Muscle of leg (tissue), 16 donors: ENCODE results near the gene ASCL1. TPM values are rescaled to one million over a fixed set of nuclear protein-coding genes. Genes with fewer than 3 reads are reported as not detected.

Experiments
- DNase-seq: peaks from one replicate; pipeline ENCODE4 v3.0.0; 2013
- H3K27ac ChIP-seq: one replicate; pipeline ENCODE4 v1.5.1; 2013; ENCODE audit warnings: mild to moderate bottlenecking, low read length, control low read depth
- H3K27me3 ChIP-seq: one replicate; pipeline ENCODE4 v1.6.1; 2013; ENCODE audit warnings: low read length; ENCODE audit not compliant: control insufficient read depth, insufficient read depth
- H3K36me3 ChIP-seq: one replicate; pipeline ENCODE4 v1.6.1; 2013; ENCODE audit warnings: low read length; ENCODE audit not compliant: control insufficient read depth, insufficient read depth
- H3K4me1 ChIP-seq: one replicate; pipeline ENCODE4 v1.6.1; 2013; ENCODE audit warnings: low read length; ENCODE audit not compliant: control insufficient read depth, insufficient read depth
- H3K4me3 ChIP-seq: one replicate; pipeline ENCODE4 v1.5.1; 2013; ENCODE audit warnings: low read length, control low read depth
- H3K9me3 ChIP-seq: replicated peaks from 2 replicates; pipeline ENCODE4 v1.6.1; 2013; ENCODE audit warnings: low read depth, low read length; ENCODE audit not compliant: control insufficient read depth
- WGBS: methylation state at CpG from one replicate; pipeline ENCODE4 v1.1.5; 2013; ENCODE audit warnings: missing lambda C conversion rate; ENCODE audit not compliant: insufficient coverage; 5-methylcytosine and 5-hydroxymethylcytosine counted together
- long read RNA-seq, 11 donors: transcript quantifications; one replicate each; lab custom pipeline, GENCODE V29; 2026
- polyA plus RNA-seq, 8 donors: library from polyadenylated mRNA; unstranded; fragments of 120-200 nt; gene quantifications; one replicate each; pipeline versions ENCODE4 v1.2.1 to v1.2.3, GENCODE V29; 2013; ENCODE audit warnings: inconsistent platforms in 1 of 8, low replicate concordance in 1 of 8; ENCODE audit not compliant: insufficient read length in 8 of 8, insufficient read depth in 1 of 8
- total RNA-seq: library from RNA; stranded (reverse); fragments of 120-200 nt; gene quantifications from one replicate; pipeline ENCODE4 v1.2.4, GENCODE V29; 2013

The ASCL1 gene
- 0.04 TPM for total RNA-seq
- polyA plus RNA-seq, result under 1 TPM in 2 of 8 donors, not detected in 6; 0.07 to 0.28 TPM
- long read RNA-seq, donor 1, result 0 reads
- long read RNA-seq, donor 2, result 0 reads
- long read RNA-seq, donor 3, result 0 reads
- long read RNA-seq, donor 4, result 0 reads
- long read RNA-seq, donor 5, result 0 reads
- long read RNA-seq, donor 6, result 0 reads
- long read RNA-seq, donor 7, result 0 reads
- long read RNA-seq, donor 8, result 0 reads
- long read RNA-seq, donor 9, result 0 reads
- long read RNA-seq, donor 10, result 0 reads
- long read RNA-seq, donor 11, result 0 reads

- Histone ChIP-seq H3K27ac (no peak within 1 kb of the TSS), H3K36me3 (no peaks in the 10 kb centered on the region), H3K4me1 (peaks cover 13% of the 10 kb centered on the region), H3K27me3 (peaks cover 89% of the 10 kb centered on the region), H3K9me3 (no peaks in the 10 kb centered on the region), H3K4me3 (peak within 1 kb of the TSS; percentile 19)
- peak; percentile 47 for DNase-seq
- under 1% methylated on average over 21 of the region's 52 CpGs for WGBS
Observed at GRCh38 chr12:102957339-102958050, at the start of gene ASCL1. ASCL1 (plus strand) TSS chr12:102957674; CDS start chr12:102958245, 571 bp downstream.

- Histone ChIP-seq H3K4me3 (no peak overlapping the region), H3K27me3 (no peaks in the 10 kb centered on the region), H3K4me1 (no peaks in the 10 kb centered on the region), H3K9me3 (no peaks in the 10 kb centered on the region), H3K27ac (no peak overlapping the region), H3K36me3 (no peaks in the 10 kb centered on the region)
- DNase-seq, result no peak
- WGBS, result no CpG with 5 or more reads among the region's 4 CpGs
Observed at GRCh38 chr12:102907918-102908317, 49.6 kb upstream of the ASCL1 start.

GRCh38 chr12:102910137-102910536 is 47.3 kb upstream of the ASCL1 start:
- no peaks in the 10 kb centered on the region for H3K36me3 ChIP-seq
- no peaks in the 10 kb centered on the region for H3K9me3 ChIP-seq
- WGBS, result 58% methylated on average over 4 of the region's 7 CpGs
- no peaks in the 10 kb centered on the region for H3K4me1 ChIP-seq
- DNase-seq, result no peak
- no peak overlapping the region for H3K4me3 ChIP-seq
- no peak overlapping the region for H3K27ac ChIP-seq
- no peaks in the 10 kb centered on the region for H3K27me3 ChIP-seq

GRCh38 chr12:102910792-102911191 is 46.7 kb upstream of the ASCL1 start:
- H3K4me3 ChIP-seq, result no peak overlapping the region
- no peaks in the 10 kb centered on the region for H3K27me3 ChIP-seq
- WGBS, result 67% methylated on average over 1 of the region's 4 CpGs
- H3K9me3 ChIP-seq, result no peaks in the 10 kb centered on the region
- H3K4me1 ChIP-seq, result no peaks in the 10 kb centered on the region
- no peak for DNase-seq
- no peaks in the 10 kb centered on the region for H3K36me3 ChIP-seq
- H3K27ac ChIP-seq, result no peak overlapping the region

- H3K27ac ChIP-seq, result no peak overlapping the region
- H3K4me3 ChIP-seq, result no peak overlapping the region
- DNase-seq, result no peak
- WGBS, result no CpG with 5 or more reads among the region's 3 CpGs
- no peaks in the 10 kb centered on the region for H3K9me3 ChIP-seq
- no peaks in the 10 kb centered on the region for H3K4me1 ChIP-seq
- no peaks in the 10 kb centered on the region for H3K36me3 ChIP-seq
- no peaks in the 10 kb centered on the region for H3K27me3 ChIP-seq
Observed at GRCh38 chr12:102911320-102911719, 46.2 kb upstream of the ASCL1 start.

- no CpG with 5 or more reads among the region's 2 CpGs for WGBS
- no peaks in the 10 kb centered on the region for H3K4me1 ChIP-seq
Observed at GRCh38 chr12:102912258-102912657, 45.2 kb upstream of the ASCL1 start.

DNA sequence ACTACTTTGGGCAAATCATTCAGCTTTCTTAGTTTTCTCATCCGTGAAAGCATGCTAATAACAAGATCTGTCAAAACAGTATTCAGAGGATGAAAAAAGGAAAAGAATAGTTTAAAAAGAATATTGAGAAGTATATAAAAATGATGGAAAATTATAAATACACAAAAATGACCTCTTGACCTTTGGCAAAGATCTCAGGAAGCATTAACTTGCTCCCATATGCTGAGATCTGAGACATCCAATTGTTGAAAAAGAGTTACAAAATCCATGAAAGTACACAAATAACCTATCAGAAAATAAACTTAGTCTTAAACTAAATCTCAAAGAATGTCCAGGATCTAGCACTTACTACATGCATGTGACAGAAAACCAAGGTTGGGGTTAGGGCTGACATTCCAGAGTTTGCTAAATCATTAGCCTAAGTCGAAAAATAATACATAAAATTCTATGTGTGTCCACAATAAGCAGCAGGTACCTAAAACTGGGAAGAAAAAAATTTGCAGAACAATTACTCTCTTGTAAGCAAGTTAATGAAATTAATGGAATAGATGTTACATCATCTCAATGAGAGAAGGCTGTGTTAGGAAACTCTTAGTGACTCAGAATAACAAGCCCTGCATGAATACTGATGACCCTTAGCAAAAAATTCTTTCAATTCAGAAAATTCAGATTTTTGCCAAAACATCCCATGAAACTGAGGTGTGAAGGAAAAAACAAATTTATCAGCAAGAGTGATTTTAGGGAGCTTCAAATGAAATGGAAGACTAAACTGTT is 43.8 kb upstream of the ASCL1 start:
- no peak overlapping the region for H3K4me3 ChIP-seq
- H3K9me3 ChIP-seq, result no peaks in the 10 kb centered on the region
- DNase-seq, result no peak
- no peaks in the 10 kb centered on the region for H3K4me1 ChIP-seq
- no CpG with 5 or more reads among the region's 2 CpGs for WGBS
- H3K27me3 ChIP-seq, result peaks cover 8% of the 10 kb centered on the region
- H3K36me3 ChIP-seq, result no peaks in the 10 kb centered on the region
- no peak overlapping the region for H3K27ac ChIP-seq

More at GRCh38 chr12:102912258-102912657, 45.2 kb upstream of the ASCL1 start:
- H3K9me3 ChIP-seq, result no peaks in the 10 kb centered on the region
- peaks cover 4% of the 10 kb centered on the region for H3K27me3 ChIP-seq
- H3K4me3 ChIP-seq, result no peak overlapping the region
- no peak overlapping the region for H3K27ac ChIP-seq
- H3K36me3 ChIP-seq, result no peaks in the 10 kb centered on the region
- DNase-seq, result no peak

DNA sequence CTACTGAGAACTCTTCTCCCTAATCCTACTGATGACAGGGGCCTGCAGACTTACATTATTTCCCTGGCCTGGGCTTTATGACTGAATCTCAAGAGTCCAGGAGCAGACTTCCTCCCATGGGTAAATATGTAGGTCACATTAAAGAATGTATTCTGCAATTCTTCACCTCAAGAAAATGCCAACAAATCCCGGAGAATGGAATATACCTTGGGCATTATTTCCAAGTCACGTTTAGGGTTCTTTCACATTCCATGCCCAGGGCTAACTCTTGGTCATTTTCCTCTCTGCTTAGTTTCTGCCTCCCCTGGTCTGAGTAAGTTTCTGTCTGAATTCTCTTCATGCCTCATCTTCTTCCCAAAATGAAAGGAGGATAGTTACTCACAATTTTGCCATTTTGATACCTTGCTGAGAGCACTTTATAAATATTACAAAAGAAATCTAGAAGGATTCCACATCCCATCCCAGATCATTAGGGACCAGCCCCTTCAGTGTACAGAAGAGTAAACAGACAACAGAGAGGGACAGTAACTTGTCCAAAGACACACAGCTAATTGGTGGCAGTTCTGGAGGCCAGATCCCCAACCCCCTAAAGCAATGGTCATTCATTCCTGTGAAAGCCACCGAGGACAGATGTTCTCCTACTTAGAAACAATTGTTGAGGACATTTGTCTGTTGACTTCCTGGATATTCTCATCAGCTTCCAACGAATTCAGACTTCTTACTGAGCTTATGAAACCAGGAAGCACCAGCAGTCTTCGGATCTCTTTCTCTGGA is 41.0 kb upstream of the ASCL1 start:
- Histone ChIP-seq H3K36me3 (no peaks in the 10 kb centered on the region), H3K27me3 (peaks cover 8% of the 10 kb centered on the region), H3K4me3 (no peak overlapping the region), H3K4me1 (no peaks in the 10 kb centered on the region), H3K27ac (no peak overlapping the region), H3K9me3 (no peaks in the 10 kb centered on the region)
- no peak for DNase-seq
- 66% methylated on average over 5 of the region's 5 CpGs for WGBS

DNA sequence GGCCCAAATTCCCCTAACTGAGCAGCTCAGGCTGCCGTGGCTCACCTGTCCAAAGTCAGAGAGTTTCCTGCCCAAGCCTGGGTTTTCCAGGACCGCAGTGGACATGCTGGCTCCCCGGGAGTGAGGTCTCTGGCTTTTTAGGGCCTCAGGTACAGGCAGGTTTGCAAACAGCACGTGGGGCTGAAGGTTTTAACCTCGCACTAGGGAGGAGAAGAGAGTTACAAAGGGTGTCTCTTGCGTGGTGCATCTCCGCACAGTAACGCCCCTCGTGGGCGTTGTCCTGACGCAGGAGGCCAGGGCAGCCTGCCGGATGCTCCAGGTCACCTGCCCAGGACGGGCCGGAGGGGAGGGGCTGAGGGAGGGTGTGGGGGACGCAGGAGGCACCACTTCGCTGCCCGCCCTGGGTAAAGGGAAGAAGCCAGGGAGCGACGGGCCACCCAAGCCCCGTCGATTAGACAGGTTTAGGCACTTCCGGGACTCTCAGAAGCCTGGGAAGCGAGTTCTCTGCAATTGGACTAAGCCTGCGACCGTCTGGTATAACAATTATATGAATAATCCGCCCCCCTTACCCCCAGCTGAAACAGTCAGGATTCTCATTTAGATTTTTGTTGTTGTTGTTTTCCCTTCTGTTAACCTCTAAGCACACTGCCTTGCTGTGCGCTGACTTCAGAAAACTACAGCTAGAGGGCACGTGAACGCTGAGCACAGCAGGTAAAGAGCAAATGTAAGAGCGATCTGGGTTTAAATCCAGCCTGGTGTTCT is 40.3 kb upstream of the ASCL1 start, which contains the start of gene PAH:
TSS of gene PAH (minus strand) at position 219 of the 762 bp plus-strand sequence. CDS start at position 105, 114 bp downstream.
- H3K4me3 ChIP-seq, result no peak within 1 kb of the TSS
- DNase-seq, result peak; percentile 1
- 6% methylated on average over 26 of the region's 30 CpGs for WGBS

More for the DNA sequence above, 40.3 kb upstream of the ASCL1 start, which contains the start of gene PAH:
- Histone ChIP-seq H3K4me1 (no peaks in the 10 kb centered on the region), H3K27me3 (peaks cover 8% of the 10 kb centered on the region), H3K9me3 (no peaks in the 10 kb centered on the region), H3K27ac (no peak within 1 kb of the TSS), H3K36me3 (no peaks in the 10 kb centered on the region)
